DOHH2 (cell line): Measurements from ENCODE around the gene BRI3BP.

Experiments
- H3F3A ChIP-seq: fragments of 200-600 bp; sonication (generic), shearing (Covaris generic); 2 replicates; pipeline ENCODE4 v1.6.0; 2016; ENCODE audit warnings: antibody characterized with exemption, mild to moderate bottlenecking; ENCODE audit not compliant: control insufficient read depth, insufficient read depth
- H3K27ac ChIP-seq: fragments of 200-600 bp; sonication (generic); 2 replicates; pipeline ENCODE4 v1.5.1; 2014; ENCODE audit warnings: low read depth, mild to moderate bottlenecking, low read length, moderate library complexity
- H3K27me3 ChIP-seq: fragments of 200-600 bp; sonication (generic); 2 replicates; pipeline ENCODE4 v1.6.1; 2014; ENCODE audit warnings: mild to moderate bottlenecking, low read length, mixed read lengths; ENCODE audit not compliant: control insufficient read depth
- H3K36me3 ChIP-seq: fragments of 200-600 bp; sonication (generic); 2 replicates; pipeline ENCODE4 v1.6.1; 2014; ENCODE audit warnings: mild to moderate bottlenecking, low read length, moderate library complexity, mixed read lengths; ENCODE audit not compliant: control insufficient read depth
- H3K4me1 ChIP-seq: fragments of 200-600 bp; sonication (generic); 2 replicates; pipeline ENCODE4 v1.6.1; 2014; ENCODE audit warnings: mild to moderate bottlenecking, low read length, mixed read lengths; ENCODE audit not compliant: control insufficient read depth
- H3K4me2 ChIP-seq: fragments of 200-600 bp; sonication (generic); 2 replicates; pipeline ENCODE4 v1.6.0; 2014; ENCODE audit warnings: mild to moderate bottlenecking, low read length, moderate library complexity
- H3K4me3 ChIP-seq: fragments of 200-600 bp; sonication (generic); 2 replicates; pipeline ENCODE4 v1.5.1; 2014; ENCODE audit warnings: mild to moderate bottlenecking, low read length, mixed read lengths
- H3K79me2 ChIP-seq: fragments of 200-600 bp; sonication (generic); 2 replicates; pipeline ENCODE4 v1.6.1; 2014; ENCODE audit warnings: mild to moderate bottlenecking, low read length, mixed read lengths; ENCODE audit not compliant: control insufficient read depth
- H3K9me2 ChIP-seq: fragments of 200-600 bp; sonication (generic); replicated peaks from 2 replicates; pipeline ENCODE4 v1.6.1; 2014; ENCODE audit warnings: mild to moderate bottlenecking, low read length, mixed read lengths; ENCODE audit not compliant: control insufficient read depth
- H3K9me3 ChIP-seq: fragments of 200-600 bp; sonication (generic); 2 replicates; pipeline ENCODE4 v1.6.1; 2014; ENCODE audit warnings: antibody characterized with exemption, low read length, mixed read lengths; ENCODE audit not compliant: control insufficient read depth, insufficient read depth
- H4K20me1 ChIP-seq: fragments of 200-600 bp; sonication (generic); 2 replicates; pipeline ENCODE4 v1.6.0; 2014; ENCODE audit warnings: low read depth, mild to moderate bottlenecking, antibody characterized with exemption, low read length, moderate library complexity; ENCODE audit not compliant: control insufficient read depth, insufficient read depth
- EZH2phosphoT487 ChIP-seq: fragments of 200-600 bp; sonication (generic); IDR thresholded peaks from 2 replicates; pipeline ENCODE4 v1.6.1; 2017; ENCODE audit warnings: borderline replicate concordance, mild to moderate bottlenecking, antibody characterized with exemption, low read length, moderate library complexity, mixed read lengths
- TF ChIP-seq, protein P1 (sequence below): fragments of 200-600 bp; sonication (generic); IDR thresholded peaks from one replicate; pipeline ENCODE4 v1.5.1; 2014; ENCODE audit warnings: antibody characterized with exemption, mild to moderate bottlenecking, low read depth, low read length; ENCODE audit not compliant: poor library complexity, severe bottlenecking

BRI3BP gene

DNA sequence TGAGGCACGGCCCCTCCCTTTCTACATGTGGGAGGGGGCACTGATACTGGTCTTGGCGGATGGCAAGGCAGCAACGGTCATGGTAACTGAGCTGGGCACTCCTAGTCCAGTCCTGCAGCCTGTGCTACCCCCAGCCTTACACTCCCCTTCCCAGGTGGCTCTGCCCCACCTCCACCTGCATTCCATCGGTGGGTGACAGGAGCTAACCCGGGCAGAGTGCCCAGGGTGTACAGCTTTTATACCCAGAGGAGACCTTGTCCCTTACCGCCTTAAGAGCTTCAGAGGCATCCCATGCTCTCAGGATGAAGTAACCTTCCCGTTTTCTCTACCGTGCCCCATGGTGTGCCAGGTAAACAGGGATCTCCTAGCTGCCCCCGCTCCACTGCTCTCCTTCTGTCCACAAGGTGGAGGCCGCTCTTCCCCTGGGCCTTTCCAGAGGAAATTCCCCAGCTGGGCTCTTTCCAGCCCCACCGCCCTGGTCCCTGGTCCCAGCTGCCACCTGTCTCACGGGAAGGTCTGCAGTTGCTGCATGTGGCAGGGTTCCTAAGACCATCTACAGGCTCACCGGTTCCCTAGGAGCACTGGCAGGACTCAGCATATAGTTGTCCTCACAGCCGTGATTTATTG is 20.5 kb downstream of the BRI3BP start:
- H3K4me3 ChIP-seq = no peak overlapping the region
- H3K27ac ChIP-seq = no peak overlapping the region
- H3K9me3 ChIP-seq = no peaks in the 10 kb centered on the region
- no peaks in the 10 kb centered on the region for H3K27me3 ChIP-seq
- no peak overlapping the region for H3K4me2 ChIP-seq
- H3F3A ChIP-seq = no peaks in the 10 kb centered on the region
- peaks cover 24% of the 10 kb centered on the region for H4K20me1 ChIP-seq
- no peaks in the 10 kb centered on the region for H3K9me2 ChIP-seq
- no peak for TF ChIP-seq EZH2phosphoT487
- TF ChIP-seq, protein P1, sequence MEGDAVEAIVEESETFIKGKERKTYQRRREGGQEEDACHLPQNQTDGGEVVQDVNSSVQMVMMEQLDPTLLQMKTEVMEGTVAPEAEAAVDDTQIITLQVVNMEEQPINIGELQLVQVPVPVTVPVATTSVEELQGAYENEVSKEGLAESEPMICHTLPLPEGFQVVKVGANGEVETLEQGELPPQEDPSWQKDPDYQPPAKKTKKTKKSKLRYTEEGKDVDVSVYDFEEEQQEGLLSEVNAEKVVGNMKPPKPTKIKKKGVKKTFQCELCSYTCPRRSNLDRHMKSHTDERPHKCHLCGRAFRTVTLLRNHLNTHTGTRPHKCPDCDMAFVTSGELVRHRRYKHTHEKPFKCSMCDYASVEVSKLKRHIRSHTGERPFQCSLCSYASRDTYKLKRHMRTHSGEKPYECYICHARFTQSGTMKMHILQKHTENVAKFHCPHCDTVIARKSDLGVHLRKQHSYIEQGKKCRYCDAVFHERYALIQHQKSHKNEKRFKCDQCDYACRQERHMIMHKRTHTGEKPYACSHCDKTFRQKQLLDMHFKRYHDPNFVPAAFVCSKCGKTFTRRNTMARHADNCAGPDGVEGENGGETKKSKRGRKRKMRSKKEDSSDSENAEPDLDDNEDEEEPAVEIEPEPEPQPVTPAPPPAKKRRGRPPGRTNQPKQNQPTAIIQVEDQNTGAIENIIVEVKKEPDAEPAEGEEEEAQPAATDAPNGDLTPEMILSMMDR = no peak
- peaks cover 10% of the 10 kb centered on the region for H3K4me1 ChIP-seq
- peaks cover 80% of the 10 kb centered on the region for H3K36me3 ChIP-seq
- peaks cover 88% of the 10 kb centered on the region for H3K79me2 ChIP-seq

DNA sequence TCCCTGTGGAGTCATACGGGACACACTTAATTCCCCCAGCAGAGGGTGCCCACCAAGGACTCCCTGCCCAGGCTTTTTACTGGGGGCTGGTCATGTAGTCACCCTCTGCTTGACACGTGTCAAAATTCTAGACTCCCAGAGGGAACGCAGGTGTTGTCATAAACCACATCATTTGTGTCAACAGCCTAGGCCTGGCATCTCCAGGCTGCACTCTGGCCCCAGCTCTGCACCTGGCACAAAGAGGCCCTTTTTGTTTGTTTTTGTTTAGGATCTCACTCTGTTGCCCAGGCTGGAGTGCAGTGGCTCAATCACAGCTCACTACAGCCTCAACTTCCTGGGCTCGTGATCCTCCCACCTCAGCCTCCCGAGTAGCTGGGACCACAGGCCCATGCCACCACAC is 21.1 kb downstream of the BRI3BP start:
- Histone ChIP-seq H3K9me2 (no peaks in the 10 kb centered on the region), H3K36me3 (peaks cover 84% of the 10 kb centered on the region), H3K79me2 (peaks cover 88% of the 10 kb centered on the region), H4K20me1 (peaks cover 24% of the 10 kb centered on the region), H3K4me2 (no peak overlapping the region), H3K27me3 (no peaks in the 10 kb centered on the region), H3K9me3 (no peaks in the 10 kb centered on the region), H3K4me1 (peaks cover 10% of the 10 kb centered on the region), H3K27ac (no peak overlapping the region), H3F3A (no peaks in the 10 kb centered on the region), H3K4me3 (no peak overlapping the region)
- TF ChIP-seq, protein P1 = no peak
- TF ChIP-seq EZH2phosphoT487 = no peak

DNA sequence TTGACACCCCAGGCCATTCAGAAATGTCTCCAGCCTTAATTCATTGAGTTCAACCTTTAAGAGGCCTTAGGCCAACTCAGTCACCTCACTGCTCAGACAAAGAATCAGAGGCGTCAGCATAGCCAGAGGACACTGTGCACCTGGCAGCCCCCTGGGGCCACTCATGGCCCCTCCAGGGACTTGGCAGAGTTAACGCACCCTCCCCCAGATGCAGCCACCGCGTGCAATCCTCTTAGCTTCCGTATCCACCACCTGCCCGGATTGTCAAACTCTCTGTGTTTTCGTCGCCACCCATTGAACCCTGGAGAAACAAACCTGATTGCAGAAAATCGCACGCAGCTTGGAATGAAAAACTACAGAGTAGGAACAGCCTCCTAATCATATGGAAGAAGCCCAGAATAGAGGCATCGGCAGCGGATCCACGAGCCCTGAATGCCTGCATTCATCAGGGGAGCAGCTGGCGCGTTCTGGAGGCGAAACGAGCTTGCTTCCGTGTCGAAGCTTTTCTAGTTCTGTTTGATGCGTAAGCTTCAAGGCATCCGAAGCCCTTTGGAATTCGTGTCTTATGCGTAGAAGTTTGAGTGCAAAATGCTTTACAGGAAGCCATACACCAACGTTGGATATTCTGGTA is 22.4 kb downstream of the BRI3BP start:
- no peaks in the 10 kb centered on the region for H3F3A ChIP-seq
- H3K36me3 ChIP-seq = peaks cover 85% of the 10 kb centered on the region
- peaks cover 84% of the 10 kb centered on the region for H3K79me2 ChIP-seq
- no peaks in the 10 kb centered on the region for H3K27me3 ChIP-seq
- TF ChIP-seq, protein P1 = no peak
- no peak for TF ChIP-seq EZH2phosphoT487
- no peaks in the 10 kb centered on the region for H3K9me2 ChIP-seq
- no peak overlapping the region for H3K4me3 ChIP-seq
- no peak overlapping the region for H3K4me2 ChIP-seq
- peaks cover 18% of the 10 kb centered on the region; the same call in 1 of the 2 replicates for H4K20me1 ChIP-seq
- no peak overlapping the region for H3K27ac ChIP-seq
- H3K9me3 ChIP-seq = no peaks in the 10 kb centered on the region
- H3K4me1 ChIP-seq = peaks cover 10% of the 10 kb centered on the region
